ENCODE results near the gene PLEKHA5. TPM values are rescaled to one million over a fixed set of nuclear protein-coding genes. Genes with fewer than 3 reads are reported as not detected.
"Not testable (repeated sequence)": the region's sequence is repeated elsewhere in the genome, so short reads cannot be mapped to it uniquely, and the experiment has no call there.

Gene PLEKHA5
- total RNA-seq, 4 donors from 2014 or later: 11.3 to 33.1 (median 16.9) TPM

- DNase-seq (ENCODE audit: low spot score) (no peak), ATAC-seq (ENCODE audit: low FRiP score) (no peak)
- no peak for TF ChIP-seq CTCF (IDR thresholded peaks at IDR 0.05)
These were observed 280.7 kb downstream of the PLEKHA5 start for GRCh38 chr12:19410211-19410610.

DNA sequence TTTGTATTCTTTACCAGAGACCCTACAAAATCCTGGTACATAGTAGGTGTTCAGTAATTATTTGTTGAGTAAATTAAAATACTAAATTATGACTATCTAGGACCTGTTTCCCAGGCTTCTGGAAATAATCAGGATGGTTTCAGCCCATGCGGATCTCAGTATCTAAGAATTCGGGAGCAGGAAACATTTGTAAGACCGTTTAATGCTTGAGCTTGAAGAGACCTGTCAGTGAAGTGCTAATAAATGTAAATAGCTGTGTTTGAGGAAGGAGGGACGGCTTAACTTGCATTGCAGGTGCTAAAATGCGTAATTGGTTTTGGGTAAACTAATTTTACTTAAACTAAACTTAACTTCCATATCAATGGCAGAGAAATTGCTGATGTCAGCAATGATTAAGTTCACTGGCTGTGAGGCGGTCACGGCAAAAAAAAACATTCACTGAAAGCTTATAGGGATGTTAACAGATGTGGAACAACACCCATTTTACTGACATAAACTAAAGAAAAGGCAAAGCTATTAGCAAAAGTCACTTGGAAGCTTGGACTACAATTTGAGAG lies 281.2 kb downstream of the PLEKHA5 start:
- no peak for ATAC-seq (ENCODE audit: low FRiP score)
- no peak for DNase-seq (ENCODE audit: low spot score)
- TF ChIP-seq CTCF (IDR thresholded peaks at IDR 0.05): no peak

DNA sequence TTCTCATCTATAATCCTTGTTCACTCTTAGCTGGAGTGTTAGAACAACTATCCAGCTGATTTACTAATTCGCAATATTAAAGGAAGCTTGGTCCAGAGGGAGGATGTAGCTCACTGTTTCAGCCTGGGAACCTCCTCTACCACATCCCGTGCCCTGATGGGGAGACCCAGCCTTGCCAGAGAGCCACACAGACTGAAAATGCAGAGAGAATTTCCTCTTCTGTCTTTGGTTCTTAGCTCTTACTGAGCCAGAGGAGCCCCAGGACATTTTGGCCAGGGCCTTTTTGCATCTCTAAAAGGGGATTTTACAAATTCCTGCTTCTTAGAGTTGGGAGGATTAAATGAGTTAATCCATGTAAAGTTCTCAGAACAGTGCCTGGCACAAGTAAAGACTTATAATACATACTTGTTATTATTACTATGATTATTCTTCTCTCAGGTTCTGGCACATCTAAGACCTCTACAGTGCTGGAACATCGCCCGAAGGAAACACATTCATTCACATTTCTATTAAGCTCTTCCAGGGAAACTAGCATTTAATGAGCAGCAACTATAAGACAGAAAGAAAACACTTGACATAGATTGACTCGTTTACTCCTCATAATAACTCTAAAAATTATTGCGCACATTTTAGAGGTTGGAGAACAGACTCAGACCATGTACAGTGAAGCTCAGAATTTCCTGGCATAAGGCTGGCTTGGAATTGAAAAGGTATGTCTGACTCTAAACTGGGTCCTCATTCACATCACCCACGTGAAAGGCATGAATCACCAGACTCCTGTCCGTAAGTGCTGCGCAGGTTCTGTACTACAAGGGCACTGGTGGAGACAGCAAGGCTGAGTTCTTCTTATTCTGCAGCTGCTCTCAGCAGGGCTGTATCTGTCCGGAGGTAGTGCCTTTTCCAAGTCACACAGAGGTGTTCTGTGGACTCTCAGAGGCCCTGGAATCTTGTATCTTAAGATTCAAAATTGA lies 282.0 kb downstream of the PLEKHA5 start:
- no peak for DNase-seq (ENCODE audit: low spot score)
- TF ChIP-seq CTCF (IDR thresholded peaks at IDR 0.05): no peak
- ATAC-seq (ENCODE audit: low FRiP score): no peak

DNA sequence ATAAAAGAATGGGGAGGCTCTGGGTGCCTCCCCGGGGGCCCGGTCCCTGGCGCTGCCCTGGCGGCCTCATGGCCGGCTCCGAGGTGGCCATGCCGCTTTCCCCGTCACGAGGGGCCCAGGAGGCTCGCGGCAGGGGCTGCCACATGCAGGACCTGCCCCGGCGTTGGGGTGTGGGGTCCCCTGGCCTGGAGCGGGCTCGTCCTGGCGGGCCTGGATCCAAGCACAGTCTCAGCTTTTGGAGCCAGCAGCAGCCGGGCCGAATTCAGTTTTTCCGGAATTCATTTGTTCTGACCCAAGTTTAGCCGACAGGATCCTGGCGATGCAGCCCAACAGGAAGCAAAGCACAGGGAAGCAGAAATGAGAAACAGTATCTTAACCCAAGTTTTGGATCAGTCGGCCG lies 283.3 kb downstream of the PLEKHA5 start:
- DNase-seq (ENCODE audit: low spot score) (no peak), ATAC-seq (ENCODE audit: low FRiP score) (no peak)
- no peak for TF ChIP-seq CTCF (IDR thresholded peaks at IDR 0.05)

DNA sequence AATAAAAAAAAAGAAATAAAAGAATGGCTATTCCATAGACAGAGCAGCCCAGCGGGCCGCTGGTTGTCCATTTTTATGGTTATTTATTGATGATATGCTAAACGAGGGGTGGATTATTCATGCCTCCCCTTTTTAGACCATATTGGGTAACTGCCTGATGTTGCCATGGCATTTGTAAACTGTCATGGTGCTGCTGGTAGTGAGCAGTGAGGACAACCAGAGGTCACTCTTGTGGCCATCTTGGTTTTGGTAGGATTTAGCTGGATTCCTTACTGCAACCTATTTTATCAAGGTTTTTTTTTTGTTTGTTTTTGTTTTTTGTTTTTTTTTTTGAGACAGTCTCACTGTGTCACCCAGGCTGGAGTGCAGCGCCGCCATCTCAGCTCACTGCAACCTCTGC lies 284.0 kb downstream of the PLEKHA5 start:
- DNase-seq (ENCODE audit: low spot score): not testable (repeated sequence)

GRCh38 chr12:19415563-19415962 lies 286.0 kb downstream of the PLEKHA5 start:
- ATAC-seq (ENCODE audit: low FRiP score) (no peak), DNase-seq (ENCODE audit: low spot score) (no peak)
- TF ChIP-seq CTCF (IDR thresholded peaks at IDR 0.05): no peak

More for the DNA sequence above, 284.0 kb downstream of the PLEKHA5 start:
- not testable (repeated sequence) for ATAC-seq (ENCODE audit: low FRiP score)

DNA sequence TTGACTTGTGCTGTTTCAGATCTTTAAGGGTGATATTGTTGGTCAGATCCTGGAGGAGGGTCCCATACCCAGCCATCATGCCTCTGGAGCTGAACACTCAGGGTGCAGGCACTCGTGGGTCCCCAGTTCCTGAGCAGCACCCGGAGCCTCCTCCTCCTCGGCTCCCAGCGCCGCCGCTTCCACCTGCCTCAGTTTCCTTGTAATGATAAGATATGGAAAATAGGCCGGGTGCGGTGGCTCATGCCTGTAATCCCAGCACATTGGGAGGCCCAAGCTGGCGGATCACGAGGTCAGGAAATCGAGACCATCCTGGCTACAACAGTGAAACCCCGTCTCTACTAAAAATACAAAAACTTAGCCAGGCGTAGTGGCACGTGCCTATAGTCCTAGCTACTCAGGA lies 289.6 kb downstream of the PLEKHA5 start:
- TF ChIP-seq CTCF (IDR thresholded peaks at IDR 0.05): no peak
- ATAC-seq (ENCODE audit: low FRiP score) (no peak), DNase-seq (ENCODE audit: low spot score) (no peak)
